Right atrium auricular region (tissue), 2 donors: Measurements from ENCODE around the gene NFILZ. TPM values are rescaled to one million over a fixed set of nuclear protein-coding genes. Genes with fewer than 3 reads are reported as not detected.

Experiments
- DNase-seq: peaks from one replicate; pipeline ENCODE4 v3.0.0-alpha.2; 2019; ENCODE audit warnings: low spot score
- H3K27ac ChIP-seq, 2 donors: fragments of 200-600 bp; sonication (generic); 1 replicate in 1 of 2; 2 replicates in 1 of 2; pipeline ENCODE4 v1.5.1; 2016 to 2019
- H3K27me3 ChIP-seq, 2 donors: fragments of 200-600 bp; sonication (generic); one replicate each; pipeline versions ENCODE4 v1.5.1 to v1.6.0; 2017 to 2019
- H3K36me3 ChIP-seq: fragments of 200-600 bp; sonication (generic); one replicate; pipeline ENCODE4 v1.5.1; 2016
- H3K4me1 ChIP-seq, 2 donors: fragments of 200-600 bp; sonication (generic); one replicate each; pipeline versions ENCODE4 v1.5.1 to v1.6.0; 2017 to 2019
- H3K4me3 ChIP-seq, 2 donors: fragments of 200-600 bp; sonication (generic); 1 replicate in 1 of 2; 2 replicates in 1 of 2; pipeline ENCODE4 v1.5.1; 2017 to 2019; ENCODE audit warnings: mild to moderate bottlenecking in 1 of 2, moderate library complexity in 1 of 2
- H3K9me3 ChIP-seq, 2 donors: fragments of 200-600 bp; sonication (generic); one replicate each; pipeline ENCODE4 v1.5.1; 2019
- CTCF ChIP-seq, 2 donors: fragments of 200-600 bp; sonication (generic); IDR thresholded peaks; one replicate each; pipeline ENCODE4 v1.5.1; 2019; ENCODE audit warnings: antibody characterized with exemption in 2 of 2
- total RNA-seq, 2 donors: library from RNA; depleted of rRNA; stranded (reverse); fragments of >200 nt; gene quantifications; one replicate each; pipeline ENCODE4 v1.1.0, GENCODE V29; 2016

Gene NFILZ
- total RNA-seq, 2 donors from 2014 or later = not detected

GRCh38 chr19:8654591-8655339 is 24.3 kb downstream of the NFILZ start:
- TF ChIP-seq CTCF (IDR thresholded peaks at IDR 0.05) = peak; percentile 97 to 98
- Histone ChIP-seq H3K36me3 (no peaks in the 10 kb centered on the region), H3K27ac (no peak overlapping the region), H3K4me3 (no peak overlapping the region), H3K27me3 (no peaks in the 10 kb centered on the region), H3K4me1 (no peaks in the 10 kb centered on the region), H3K9me3 (no peaks in the 10 kb centered on the region)
- DNase-seq = peak; percentile 60

- no peak for DNase-seq
- no peak for TF ChIP-seq CTCF (IDR thresholded peaks at IDR 0.05)
- H3K9me3 ChIP-seq = no peaks in the 10 kb centered on the region
- H3K27ac ChIP-seq = no peak overlapping the region
- no peaks in the 10 kb centered on the region for H3K27me3 ChIP-seq
- H3K4me1 ChIP-seq = no peaks in the 10 kb centered on the region
- H3K36me3 ChIP-seq = no peaks in the 10 kb centered on the region
- H3K4me3 ChIP-seq = no peak overlapping the region
These were observed 24.9 kb downstream of the NFILZ start for GRCh38 chr19:8655340-8655709.

- H3K4me1 ChIP-seq = no peaks in the 10 kb centered on the region
These were observed 27.4 kb downstream of the NFILZ start for GRCh38 chr19:8657869-8658268.

GRCh38 chr19:8659905-8660304 is 29.5 kb downstream of the NFILZ start:
- Histone ChIP-seq H3K27me3 (no peaks in the 10 kb centered on the region), H3K36me3 (no peaks in the 10 kb centered on the region), H3K4me3 (no peak overlapping the region), H3K9me3 (no peaks in the 10 kb centered on the region), H3K4me1 (no peaks in the 10 kb centered on the region), H3K27ac (no peak overlapping the region)
- TF ChIP-seq CTCF (IDR thresholded peaks at IDR 0.05) = no peak
- no peak for DNase-seq

More at GRCh38 chr19:8657869-8658268, 27.4 kb downstream of the NFILZ start:
- no peak for TF ChIP-seq CTCF (IDR thresholded peaks at IDR 0.05)
- Histone ChIP-seq H3K9me3 (no peaks in the 10 kb centered on the region), H3K27me3 (no peaks in the 10 kb centered on the region), H3K36me3 (no peaks in the 10 kb centered on the region), H3K27ac (no peak overlapping the region), H3K4me3 (no peak overlapping the region)
- DNase-seq = no peak

GRCh38 chr19:8662263-8662662 is 31.8 kb downstream of the NFILZ start:
- DNase-seq = no peak
- Histone ChIP-seq H3K4me3 (no peak overlapping the region), H3K4me1 (no peaks in the 10 kb centered on the region), H3K27ac (no peak overlapping the region), H3K27me3 (no peaks in the 10 kb centered on the region), H3K9me3 (no peaks in the 10 kb centered on the region), H3K36me3 (no peaks in the 10 kb centered on the region)
- TF ChIP-seq CTCF (IDR thresholded peaks at IDR 0.05) = no peak
